Right cardiac atrium (tissue), 5 donors: ENCODE data around the gene GPSM1. TPM values are rescaled to one million over a fixed set of nuclear protein-coding genes. Genes with fewer than 3 reads are reported as not detected.

Experiments used
- ATAC-seq, 2 donors: fragments of 200-7000 bp; cut with Tn5 transposase; one replicate each; pipeline versions ENCODE4 v1.8.0 to v1.9.1; 2020; ENCODE audit warnings: moderate library complexity in 2 of 2, mild to moderate bottlenecking in 1 of 2
- DNase-seq, 3 donors: peaks; one replicate each; pipeline ENCODE4 v3.0.0-alpha.2; 2020
- H3K27ac ChIP-seq: one replicate; pipeline ENCODE4 v1.5.1; 2013; ENCODE audit warnings: mild to moderate bottlenecking, low read length, control low read depth, moderate library complexity
- H3K27me3 ChIP-seq: one replicate; pipeline ENCODE4 v1.6.1; 2013; ENCODE audit not compliant: control insufficient read depth, insufficient read depth
- H3K4me1 ChIP-seq: one replicate; pipeline ENCODE4 v1.6.1; 2013; ENCODE audit warnings: low read length; ENCODE audit not compliant: control insufficient read depth, insufficient read depth
- H3K4me3 ChIP-seq: one replicate; pipeline ENCODE4 v1.5.1; 2013; ENCODE audit warnings: low read length, control low read depth
- H3K9me3 ChIP-seq: one replicate; pipeline ENCODE4 v1.6.1; 2013; ENCODE audit warnings: low read length; ENCODE audit not compliant: control insufficient read depth
- WGBS: extraction: QIAGEN DNeasy Blood & Tissue Kit; methylation state at CpG from one replicate; pipeline ENCODE4 v1.1.7; 2013; 5-methylcytosine and 5-hydroxymethylcytosine counted together
- intact Hi-C, 4 donors: fragments of 100-400 bp; cut with DNase I; formaldehyde crosslinking; loops; one replicate each; pipeline versions ENCODE4 v1.11.0 to v1.14.0; 2022 to 2023
- polyA plus RNA-seq: library from polyadenylated mRNA; stranded (reverse); fragments of 200-250 nt; gene quantifications from one replicate; pipeline ENCODE4 v1.2.3, GENCODE V29; 2013
- total RNA-seq, 4 donors: library from RNA; stranded (reverse); fragmentation: NEBNext Ultra II Directional; extraction: Animal tissue kit (Norgen Biotek cat#: 25700); gene quantifications; one replicate each; pipeline ENCODE4 v1.2.1, GENCODE V29; 2021
- donor health status: healthy with polysubstance abuse.
- donor health status: DM: no; HTN: yes; CAD: no.
- donor health status: DM: no; HTN: no; CAD: no.
- donor health status: DM: no; HTN: yes; CAD: no; lungs with severe emphysema.
- donor health status: DM: yes; HTN: yes; CAD: no.

The GPSM1 gene
- total and polyA plus RNA-seq, 5 donors: 46.3 to 90.6 (median 73.3) TPM

DNA sequence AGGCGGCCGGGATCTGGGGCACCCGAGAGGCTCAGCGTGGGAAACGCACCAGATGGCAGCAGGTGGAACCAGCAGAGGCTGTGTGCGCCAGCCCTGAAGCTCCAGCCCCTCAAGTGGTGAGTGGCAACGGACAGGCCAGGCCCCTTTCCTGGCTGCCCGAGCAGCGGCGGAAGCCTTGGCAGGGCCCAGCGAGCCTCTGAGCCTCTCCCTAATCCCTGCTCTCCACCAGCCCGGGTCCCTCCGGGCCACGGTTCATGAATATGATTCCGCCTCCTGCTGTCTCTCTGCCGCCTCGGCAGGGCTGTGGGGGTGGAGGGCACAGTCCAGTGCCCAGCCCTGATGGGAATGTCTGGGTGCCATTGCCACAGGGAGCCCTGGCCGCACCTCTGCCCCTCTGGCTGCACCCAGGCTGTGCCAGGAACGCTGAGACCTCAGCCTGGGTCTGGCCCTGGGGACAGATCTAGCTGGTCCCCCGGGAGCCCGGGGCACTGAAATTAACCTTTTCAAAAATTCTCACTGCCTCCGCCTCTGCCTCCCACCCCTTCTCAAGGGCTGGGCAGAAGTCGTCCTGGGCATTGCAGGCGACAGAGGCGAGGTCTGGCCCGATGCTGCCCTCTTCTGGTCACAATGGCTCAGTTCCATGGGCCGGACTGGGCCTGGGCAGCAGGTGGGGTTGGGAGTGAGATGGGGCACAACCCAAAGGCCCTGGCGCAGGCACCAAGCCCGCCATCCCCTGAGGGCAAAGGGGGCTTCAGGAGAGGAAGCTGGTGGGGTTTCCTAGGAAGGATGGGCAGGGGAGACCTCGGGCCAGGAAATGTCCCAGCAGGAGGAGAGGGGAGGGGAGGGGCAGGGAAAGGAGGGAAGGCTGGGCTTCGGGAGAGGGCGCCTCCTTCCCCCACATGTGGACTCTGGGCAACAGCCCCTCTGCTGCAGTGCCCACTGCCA, 43.8 kb upstream of the GPSM1 start:
- ATAC-seq (peak; percentile 93 to 94), DNase-seq (peak; percentile 77 to 90 (median 88))
- H3K27me3 ChIP-seq: no peaks in the 10 kb centered on the region
- 12% methylated on average over 31 of the region's 32 CpGs for WGBS
- no peak overlapping the region for H3K4me3 ChIP-seq
- intact Hi-C loops: loop anchor here in 2 of 4 donors (5.0 to 10.0 kb wide), 3 partner anchors 109 to 319 kb away; partner anchors contain the start of gene UBAC1 (in 1 of the 2)
- no peaks in the 10 kb centered on the region for H3K4me1 ChIP-seq
- no peaks in the 10 kb centered on the region for H3K9me3 ChIP-seq
- no peak overlapping the region for H3K27ac ChIP-seq

DNA sequence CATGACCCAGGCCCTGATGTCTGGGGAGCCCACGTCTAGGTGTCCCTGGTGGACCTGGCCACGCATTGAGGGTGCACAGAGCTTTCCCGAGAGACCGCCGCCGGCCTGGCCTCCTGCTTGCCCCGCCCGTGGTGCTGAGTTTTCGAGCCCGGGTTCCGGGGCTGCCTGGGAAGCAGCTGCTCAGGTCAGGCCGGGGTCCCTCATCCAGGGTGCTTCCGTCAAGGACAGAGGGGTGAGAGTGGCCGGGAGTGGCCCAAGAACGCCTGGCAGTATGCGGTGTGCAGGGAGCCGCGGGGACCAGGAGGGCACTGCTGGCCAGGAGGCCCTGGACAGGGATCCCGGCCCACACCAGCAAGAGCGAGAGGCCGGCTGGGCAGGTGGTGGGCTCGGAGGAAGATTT, 43.0 kb upstream of the GPSM1 start:
- no peak overlapping the region for H3K4me3 ChIP-seq
- H3K4me1 ChIP-seq: no peaks in the 10 kb centered on the region
- no peaks in the 10 kb centered on the region for H3K9me3 ChIP-seq
- H3K27ac ChIP-seq: no peak overlapping the region
- peak; percentile 8 to 64 (median 35) for DNase-seq
- intact Hi-C loops: loop anchor here in 2 of 4 donors (5.0 to 10.0 kb wide), 3 partner anchors 110 to 320 kb away; partner anchors contain the start of gene UBAC1 (in 1 of the 2)
- ATAC-seq: no peak
- 66% methylated on average over 22 of the region's 22 CpGs for WGBS
- H3K27me3 ChIP-seq: no peaks in the 10 kb centered on the region

DNA sequence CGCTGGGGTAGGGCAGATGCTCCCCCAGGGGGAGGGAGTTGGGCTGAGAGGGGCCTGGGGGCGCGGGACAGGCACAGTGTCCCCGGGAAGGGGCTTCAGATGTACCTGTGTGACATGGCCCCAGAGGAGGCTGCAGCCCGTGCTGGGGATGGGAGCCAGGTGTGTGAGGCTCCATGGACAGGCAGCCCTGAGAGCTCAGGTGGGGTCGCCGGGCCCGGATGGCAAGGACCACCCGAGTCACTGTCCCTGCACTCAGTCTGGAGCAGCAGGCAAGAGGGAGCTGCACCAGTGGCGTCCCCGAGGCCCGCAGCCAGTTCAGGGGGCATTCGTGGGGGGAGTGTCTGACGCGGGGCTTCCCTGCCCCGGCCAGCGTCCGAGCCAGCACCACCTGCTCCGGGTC, 42.4 kb upstream of the GPSM1 start:
- ATAC-seq (no peak), DNase-seq (peak in 2 of 3 donors; percentile 44 to 62)
- intact Hi-C loops: loop anchor here in 2 of 4 donors (5.0 to 10.0 kb wide), 3 partner anchors 110 to 320 kb away; partner anchors contain the start of gene UBAC1 (in 1 of the 2)
- Histone ChIP-seq H3K27me3 (no peaks in the 10 kb centered on the region), H3K4me1 (no peaks in the 10 kb centered on the region), H3K27ac (no peak overlapping the region), H3K4me3 (no peak overlapping the region), H3K9me3 (no peaks in the 10 kb centered on the region)
- 84% methylated on average over 19 of the region's 19 CpGs for WGBS

DNA sequence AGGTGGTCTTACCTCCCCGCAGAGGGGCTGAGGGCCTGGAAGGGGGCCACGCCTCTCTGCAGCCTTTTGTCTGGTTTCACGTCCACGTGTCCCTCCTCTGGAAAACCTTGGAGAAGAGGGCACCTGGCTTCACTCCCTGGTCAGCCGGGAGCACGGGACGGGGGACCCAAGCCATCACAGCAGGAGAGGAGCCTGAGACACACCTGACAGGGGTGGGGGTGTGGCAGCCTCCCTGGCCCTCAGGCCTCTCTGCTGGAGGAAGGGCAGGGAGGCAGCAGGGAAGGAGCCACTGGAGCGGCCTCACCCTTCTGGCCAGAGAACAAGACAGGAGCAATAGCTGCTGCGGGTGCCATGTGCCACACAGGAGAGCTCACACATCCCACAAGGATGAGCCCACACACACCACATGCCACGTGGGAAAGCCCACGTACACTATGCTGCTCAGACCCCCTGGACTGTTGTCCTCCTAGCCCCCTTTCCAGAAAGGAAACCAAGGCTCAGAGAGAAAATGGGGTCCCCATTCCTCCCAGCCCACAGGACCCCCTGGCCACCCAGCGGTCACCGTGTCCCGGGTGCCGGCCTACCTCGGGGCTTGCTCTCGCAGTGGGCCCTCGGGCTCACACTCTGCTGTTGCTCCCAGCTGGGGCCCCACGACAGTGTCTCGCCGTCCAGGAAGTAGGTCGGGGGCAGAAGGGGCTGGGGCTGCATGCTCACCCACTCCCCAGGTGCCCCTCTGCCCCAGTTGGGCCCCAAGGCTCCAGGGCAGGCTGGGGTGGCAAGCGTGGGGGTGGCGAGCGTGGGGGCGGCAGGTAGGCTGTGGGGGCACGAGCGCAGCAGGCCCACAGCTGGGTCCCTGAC, 41.6 kb upstream of the GPSM1 start:
- no peaks in the 10 kb centered on the region for H3K27me3 ChIP-seq

DNA sequence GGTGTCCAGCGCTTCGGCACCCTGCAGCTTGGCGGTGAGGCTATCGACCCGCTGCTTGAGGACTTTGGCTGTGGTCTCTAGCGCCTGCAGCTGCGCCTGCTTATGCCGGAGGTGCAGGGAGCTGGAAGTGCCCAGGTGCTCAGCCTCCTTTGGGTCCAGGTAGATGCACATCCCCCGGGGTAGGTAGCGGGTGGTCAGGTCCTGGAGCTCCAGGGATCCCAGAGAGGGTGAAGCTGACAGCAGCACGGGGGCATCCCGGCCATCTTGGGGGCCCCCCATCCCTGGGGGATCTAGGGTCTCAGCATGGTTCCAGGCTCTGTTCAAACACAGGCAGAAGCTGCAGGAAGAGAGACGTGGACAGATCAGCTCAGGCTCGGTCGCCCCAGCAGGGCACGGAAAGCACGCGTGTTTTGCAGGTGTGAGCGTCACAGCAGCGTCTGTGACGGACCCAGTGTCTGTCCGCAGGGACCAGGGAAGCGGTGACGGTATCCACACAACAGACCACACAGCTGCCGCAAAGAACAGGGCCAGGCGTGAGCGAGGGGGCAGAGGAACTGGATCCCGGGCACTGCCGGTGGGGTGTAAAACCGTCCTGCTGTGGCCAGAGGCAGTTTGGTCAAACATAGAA, 40.9 kb upstream of the GPSM1 start:
- intact Hi-C loops: loop anchor here in 2 of 4 donors (10.0 kb wide), 2 partner anchors 112 to 322 kb away; partner anchors contain the start of gene UBAC1 (in 1 of the 2)
- WGBS: 84% methylated on average over 30 of the region's 30 CpGs
- Histone ChIP-seq H3K4me3 (no peak overlapping the region), H3K27ac (no peak overlapping the region), H3K27me3 (no peaks in the 10 kb centered on the region), H3K9me3 (no peaks in the 10 kb centered on the region), H3K4me1 (no peaks in the 10 kb centered on the region)
- ATAC-seq (no peak), DNase-seq (peak in 2 of 3 donors; percentile 28 to 53)

More for the DNA sequence above, 41.6 kb upstream of the GPSM1 start:
- DNase-seq (peak in 2 of 3 donors; percentile 34 to 35), ATAC-seq (no peak)
- no peak overlapping the region for H3K4me3 ChIP-seq
- intact Hi-C loops: loop anchor here in 2 of 4 donors (10.0 kb wide), 2 partner anchors 111 to 321 kb away; partner anchors contain the start of gene UBAC1 (in 1 of the 2)
- 75% methylated on average over 28 of the region's 28 CpGs for WGBS
- no peak overlapping the region for H3K27ac ChIP-seq
- no peaks in the 10 kb centered on the region for H3K4me1 ChIP-seq
- no peaks in the 10 kb centered on the region for H3K9me3 ChIP-seq

DNA sequence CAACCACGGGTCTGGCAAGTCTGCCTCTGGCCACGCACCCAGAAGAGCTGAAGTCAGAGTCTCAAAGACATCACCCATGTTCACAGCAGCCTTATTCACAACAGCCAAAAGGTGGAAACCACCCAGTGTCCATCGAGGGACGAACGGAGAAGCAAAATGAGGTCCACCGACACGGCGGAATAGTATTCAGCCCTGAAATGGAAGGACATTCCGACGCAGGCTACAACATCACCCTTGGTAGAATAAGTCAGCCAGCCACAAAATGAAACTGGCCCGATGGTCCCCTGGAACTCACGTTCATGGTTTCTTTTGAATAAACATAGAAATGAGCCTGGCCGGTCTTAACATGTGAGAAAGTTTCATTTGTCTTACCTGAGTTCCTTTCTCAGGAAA, 40.4 kb upstream of the GPSM1 start:
- no peaks in the 10 kb centered on the region for H3K9me3 ChIP-seq
- H3K27me3 ChIP-seq: no peaks in the 10 kb centered on the region
- ATAC-seq: no peak
- H3K4me1 ChIP-seq: no peaks in the 10 kb centered on the region
- intact Hi-C loops: loop anchor here in 2 of 4 donors (10.0 kb wide), 2 partner anchors 112 to 322 kb away; partner anchors contain the start of gene UBAC1 (in 1 of the 2)
- H3K4me3 ChIP-seq: no peak overlapping the region
- no peak overlapping the region for H3K27ac ChIP-seq
- DNase-seq: no peak
- 91% methylated on average over 13 of the region's 13 CpGs for WGBS

DNA sequence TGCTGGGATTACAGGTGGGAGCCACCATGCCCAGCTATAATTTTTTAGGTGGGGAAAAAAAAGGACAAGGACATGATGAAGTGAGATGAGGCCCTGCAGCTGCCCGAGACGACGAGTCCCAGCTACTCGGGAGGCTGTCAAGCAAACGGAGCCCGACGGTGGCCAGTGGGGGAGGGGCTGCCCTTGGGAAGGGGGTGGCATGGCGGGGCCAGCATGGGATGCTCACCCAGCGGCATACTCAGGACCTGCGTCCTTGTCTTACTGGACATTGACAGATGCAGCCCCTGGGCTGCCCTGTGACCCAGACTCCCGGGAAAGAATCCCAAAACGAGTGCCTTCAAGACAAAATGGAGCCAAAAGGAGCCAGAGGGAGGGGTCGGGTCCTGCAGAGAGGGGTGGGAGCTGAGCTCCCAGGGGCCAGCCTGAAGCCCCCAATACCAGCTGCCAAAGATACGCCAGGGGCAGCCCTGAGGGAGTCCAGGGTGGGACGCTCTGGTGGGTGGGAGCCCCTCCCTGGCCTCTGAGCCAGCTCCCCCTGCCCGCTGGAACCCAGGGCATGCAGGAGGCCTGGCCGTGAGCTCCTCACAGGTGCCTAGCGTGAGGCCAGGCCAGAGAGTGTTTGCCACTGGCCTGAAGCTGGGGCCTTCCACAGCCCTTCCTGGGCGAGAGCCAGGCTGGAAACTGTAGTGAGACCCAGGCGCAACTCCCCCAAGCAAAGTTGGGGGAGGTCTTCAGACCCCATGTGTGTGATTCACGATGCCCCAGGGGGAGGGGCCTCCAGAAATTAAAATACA, 39.2 kb upstream of the GPSM1 start:
- WGBS: 43% methylated on average over 21 of the region's 21 CpGs
- intact Hi-C loops: loop anchor here in 2 of 4 donors (10.0 kb wide), 2 partner anchors 113 to 323 kb away; partner anchors contain the start of gene UBAC1 (in 1 of the 2)
- H3K27ac ChIP-seq: no peak overlapping the region
- H3K9me3 ChIP-seq: no peaks in the 10 kb centered on the region
- H3K4me3 ChIP-seq: no peak overlapping the region
- peak in 2 of 3 donors; percentile 33 to 40 for DNase-seq
- H3K4me1 ChIP-seq: no peaks in the 10 kb centered on the region
- no peak for ATAC-seq
- no peaks in the 10 kb centered on the region for H3K27me3 ChIP-seq

DNA sequence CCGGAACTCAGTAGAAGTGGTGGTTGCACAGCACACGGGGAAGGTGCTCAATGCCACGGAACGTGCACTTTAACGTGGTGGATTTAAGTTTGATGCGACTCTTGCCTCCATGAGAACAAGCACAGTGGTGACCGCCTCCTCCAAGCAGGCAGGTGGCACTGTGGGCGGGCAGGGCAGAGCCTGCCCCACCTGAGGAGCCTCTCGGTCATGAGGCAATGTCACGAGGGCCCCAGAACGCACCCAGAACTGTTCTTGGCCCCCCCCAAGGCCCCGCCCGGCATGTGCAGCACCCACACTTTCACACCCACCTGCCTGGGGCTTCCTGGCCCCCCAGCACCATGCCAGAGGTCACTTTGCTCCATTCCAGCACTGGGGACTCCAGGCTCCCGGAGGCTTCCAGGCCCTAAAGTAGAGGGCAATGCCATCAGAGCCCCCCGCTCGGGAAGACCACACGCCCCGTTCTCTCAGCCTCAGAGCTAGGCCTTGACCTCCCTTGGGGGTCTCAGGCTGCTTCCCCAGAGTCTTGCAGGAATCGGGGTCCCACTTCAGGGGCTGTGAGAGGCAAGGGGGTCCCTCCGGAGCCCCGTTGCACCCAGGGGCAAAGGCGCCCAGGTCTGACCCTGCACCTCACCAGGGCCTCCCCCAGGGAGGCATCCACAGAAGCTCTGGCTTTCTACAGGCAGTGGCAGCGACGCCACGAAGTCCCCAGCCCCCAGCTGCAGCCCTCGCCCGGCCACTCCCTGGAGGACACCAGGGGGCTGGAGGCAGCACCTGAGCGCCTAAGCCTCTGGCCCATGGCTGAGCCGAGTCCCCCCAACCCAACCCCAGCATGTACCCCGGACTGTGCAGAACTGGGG, 37.5 kb upstream of the GPSM1 start:
- no peaks in the 10 kb centered on the region for H3K27me3 ChIP-seq

DNA sequence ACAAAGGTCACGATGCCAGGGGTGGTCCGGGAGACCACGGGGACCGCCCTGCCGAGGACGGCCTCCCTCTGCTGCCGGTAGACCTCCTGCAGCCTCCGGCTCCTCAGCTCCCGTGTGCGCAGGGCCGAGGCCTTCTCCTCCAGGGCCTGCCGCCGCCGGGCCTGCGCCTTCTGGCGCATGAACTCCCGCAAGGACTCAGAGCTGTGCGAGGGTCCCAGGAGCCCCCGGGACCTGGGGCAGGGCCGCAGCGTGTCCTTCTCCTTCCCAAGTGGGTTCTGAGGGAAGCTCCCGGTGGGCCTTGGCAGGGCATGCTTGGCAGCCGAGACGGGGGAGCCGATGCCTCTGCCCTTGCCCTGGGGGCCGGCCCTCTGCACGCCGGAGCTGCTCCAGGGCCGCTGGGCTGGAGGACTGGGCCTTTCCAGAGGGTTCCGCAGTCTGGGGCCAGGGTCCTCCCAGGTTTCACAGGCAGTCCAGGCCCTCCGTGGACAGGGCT, 36.8 kb upstream of the GPSM1 start:
- ATAC-seq: no peak
- Histone ChIP-seq H3K4me1 (no peaks in the 10 kb centered on the region), H3K27ac (no peak overlapping the region), H3K4me3 (no peak overlapping the region), H3K9me3 (no peaks in the 10 kb centered on the region), H3K27me3 (no peaks in the 10 kb centered on the region)
- WGBS: 87% methylated on average over 31 of the region's 31 CpGs
- DNase-seq: peak in 2 of 3 donors; percentile 44 to 46
- intact Hi-C loops: no loop called here

More for the DNA sequence above, 37.5 kb upstream of the GPSM1 start:
- Histone ChIP-seq H3K4me1 (no peaks in the 10 kb centered on the region), H3K9me3 (no peaks in the 10 kb centered on the region), H3K4me3 (no peak overlapping the region), H3K27ac (no peak overlapping the region)
- DNase-seq (peak in 2 of 3 donors; percentile 31 to 37), ATAC-seq (no peak)
- intact Hi-C loops: loop anchor here in 2 of 4 donors (10.0 kb wide), 2 partner anchors 115 to 325 kb away; partner anchors contain the start of gene UBAC1 (in 1 of the 2)
- WGBS: 89% methylated on average over 30 of the region's 30 CpGs
